SW 1271 (cell line): ENCODE data around the gene VGLL1.

Experiments
- DNase-seq, 2 experiments: peaks; one replicate each; lab custom pipeline; 2025; lab: John Stamatoyannopoulos, UW

Gene VGLL1, protein sequence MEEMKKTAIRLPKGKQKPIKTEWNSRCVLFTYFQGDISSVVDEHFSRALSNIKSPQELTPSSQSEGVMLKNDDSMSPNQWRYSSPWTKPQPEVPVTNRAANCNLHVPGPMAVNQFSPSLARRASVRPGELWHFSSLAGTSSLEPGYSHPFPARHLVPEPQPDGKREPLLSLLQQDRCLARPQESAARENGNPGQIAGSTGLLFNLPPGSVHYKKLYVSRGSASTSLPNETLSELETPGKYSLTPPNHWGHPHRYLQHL

GRCh38 chrX:136531951-136532350, at the start of gene VGLL1:
Gene VGLL1, plus strand, starts transcription at chrX:136532215. Its CDS starts 3,806 bp downstream, at chrX:136536021.
- DNase-seq, result no peak

- DNase-seq, result no peak
These were observed 44.4 kb upstream of the VGLL1 start, which contains the start of gene BRS3 for GRCh38 chrX:136487647-136488046. Gene BRS3, plus strand, starts transcription at chrX:136487947. Its CDS starts 168 bp downstream, at chrX:136488115.

- DNase-seq, result no peak
These were observed 43.3 kb upstream of the VGLL1 start for GRCh38 chrX:136488706-136489105.

- DNase-seq, result no peak
These were observed 40.2 kb upstream of the VGLL1 start for GRCh38 chrX:136491832-136492231.

DNA sequence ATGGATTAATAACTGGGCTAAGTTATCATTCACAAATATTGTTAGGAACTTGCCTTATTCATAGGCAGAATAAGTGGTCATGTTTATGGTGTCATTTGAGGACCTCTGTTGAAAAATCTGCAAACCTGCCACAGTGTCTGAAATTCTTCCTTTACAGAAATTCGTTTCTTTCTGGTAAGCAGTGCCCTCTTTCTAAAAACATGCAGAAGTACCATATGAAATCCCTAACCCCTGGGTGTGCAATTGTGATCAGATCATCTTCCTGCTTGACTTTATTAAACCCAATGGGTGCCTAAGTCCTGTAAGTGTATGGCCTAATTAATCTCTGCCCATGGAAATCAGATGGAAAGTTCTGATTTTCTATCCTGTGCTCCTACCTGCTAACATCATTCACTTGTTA, 39.0 kb upstream of the VGLL1 start:
- no peak for DNase-seq

GRCh38 chrX:136495043-136495442, 37.0 kb upstream of the VGLL1 start:
- DNase-seq, result no peak

- DNase-seq, result no peak
These were observed 35.7 kb upstream of the VGLL1 start for GRCh38 chrX:136496186-136496763.

- peak; percentile 81 to 86 for DNase-seq
These were observed 35.1 kb upstream of the VGLL1 start for GRCh38 chrX:136496764-136497555.

GRCh38 chrX:136497556-136498052, 34.4 kb upstream of the VGLL1 start, which contains the start of gene HTATSF1:
Gene HTATSF1, plus strand, starts transcription at chrX:136497592. Its CDS starts 93 bp downstream, at chrX:136497685.
- DNase-seq, result peak in 1 of 2 experiments; percentile 12

- DNase-seq, result no peak
These were observed 12.9 kb upstream of the VGLL1 start for GRCh38 chrX:136519069-136519468.

- DNase-seq, result no peak
These were observed 8.2 kb upstream of the VGLL1 start for GRCh38 chrX:136523770-136524169.

- DNase-seq, result no peak
These were observed 6.0 kb upstream of the VGLL1 start for GRCh38 chrX:136525738-136526606.

DNA sequence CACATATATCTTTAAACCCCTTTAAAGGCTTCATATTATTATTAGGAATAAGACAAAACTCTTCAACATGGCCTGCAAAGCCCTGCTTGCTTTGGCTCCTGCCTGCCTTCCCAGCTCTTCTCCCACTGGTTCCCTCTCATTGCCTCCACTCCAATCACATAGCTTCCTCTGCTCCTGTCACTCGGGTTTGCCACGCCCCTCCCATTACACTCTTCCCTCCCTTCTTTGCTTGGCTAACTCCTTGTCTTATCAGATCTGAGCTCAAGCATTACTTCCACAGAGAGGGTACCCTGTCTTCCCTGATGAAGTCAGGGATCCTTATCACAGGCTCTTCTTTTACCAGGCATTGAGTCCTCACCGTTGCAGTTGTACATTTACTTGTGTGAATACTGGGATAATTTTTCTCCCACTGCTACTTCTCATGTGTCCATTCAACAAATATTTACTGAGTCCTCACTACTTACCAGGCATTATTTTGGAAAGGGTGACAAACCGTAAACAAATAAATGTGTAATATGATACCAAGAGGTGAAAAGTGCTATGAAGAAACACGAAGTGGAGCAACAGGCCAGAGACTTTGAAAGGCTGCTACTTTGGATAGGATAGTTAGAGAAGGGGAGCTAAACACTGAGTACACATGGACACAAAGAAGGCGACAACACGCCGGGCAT, 3.2 kb upstream of the VGLL1 start:
- DNase-seq, result no peak

DNA sequence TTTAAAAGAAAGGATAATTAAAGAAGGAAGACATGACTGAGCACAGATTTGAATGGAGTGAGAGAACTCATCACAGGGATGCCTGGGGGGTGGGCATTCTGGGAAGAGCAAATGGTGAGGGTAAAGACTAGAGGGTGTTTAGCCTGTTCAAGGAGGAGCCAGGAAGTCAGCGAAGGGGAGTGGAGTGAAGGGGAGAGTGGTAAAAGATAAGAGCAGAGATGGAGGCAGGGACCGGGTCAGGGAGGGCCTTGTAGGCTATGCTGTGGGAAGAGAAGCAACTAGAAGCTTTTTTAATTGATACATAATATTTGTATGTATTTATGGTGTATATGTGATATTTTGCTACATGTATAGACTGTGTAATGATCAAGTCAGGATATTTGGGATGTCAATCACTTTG, 2.2 kb upstream of the VGLL1 start:
- DNase-seq, result no peak

DNA sequence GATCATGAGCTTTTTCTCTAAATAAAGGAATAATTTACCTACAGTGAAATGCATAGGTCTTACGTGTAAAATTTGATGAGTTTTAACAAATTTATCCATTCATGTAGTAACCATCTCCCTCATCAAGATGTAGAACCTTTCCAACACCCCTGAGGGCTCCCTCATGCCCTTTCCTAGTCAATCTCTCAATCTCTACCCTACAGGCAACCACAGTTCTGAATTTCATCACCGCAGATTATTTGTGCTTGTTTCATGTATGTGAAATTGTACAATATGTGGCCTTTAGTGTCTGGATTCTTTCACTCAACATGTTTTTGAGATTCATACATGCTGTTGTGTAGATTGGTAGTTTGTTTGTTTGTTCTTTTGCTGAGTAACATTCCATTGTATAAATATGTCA, 2.1 kb downstream of the VGLL1 start:
- no peak for DNase-seq

DNA sequence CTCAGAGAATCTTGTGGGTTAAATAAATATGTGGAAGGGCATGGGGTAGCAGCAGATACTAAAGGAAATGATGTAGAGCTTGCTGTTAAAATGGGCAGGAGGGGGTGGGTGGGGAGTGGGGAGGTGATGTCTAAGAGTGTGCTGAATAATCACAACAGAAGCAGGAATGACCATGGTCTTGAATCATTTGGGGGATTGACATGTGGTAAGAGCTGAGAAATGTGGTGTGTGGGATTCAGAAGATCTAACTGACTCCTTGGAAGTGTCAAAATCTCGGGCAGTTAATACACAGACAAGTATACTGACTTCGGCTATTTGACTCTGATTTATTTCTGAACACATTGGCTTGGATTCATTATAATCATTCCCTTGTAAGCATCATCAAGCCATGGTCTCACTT, 6.8 kb downstream of the VGLL1 start:
- DNase-seq, result no peak

- no peak for DNase-seq
These were observed 8.2 kb downstream of the VGLL1 start for GRCh38 chrX:136540226-136540625.

- no peak for DNase-seq
These were observed 9.3 kb downstream of the VGLL1 start for GRCh38 chrX:136541294-136541693.

- no peak for DNase-seq
These were observed 10.3 kb downstream of the VGLL1 start for GRCh38 chrX:136542281-136542680.

DNA sequence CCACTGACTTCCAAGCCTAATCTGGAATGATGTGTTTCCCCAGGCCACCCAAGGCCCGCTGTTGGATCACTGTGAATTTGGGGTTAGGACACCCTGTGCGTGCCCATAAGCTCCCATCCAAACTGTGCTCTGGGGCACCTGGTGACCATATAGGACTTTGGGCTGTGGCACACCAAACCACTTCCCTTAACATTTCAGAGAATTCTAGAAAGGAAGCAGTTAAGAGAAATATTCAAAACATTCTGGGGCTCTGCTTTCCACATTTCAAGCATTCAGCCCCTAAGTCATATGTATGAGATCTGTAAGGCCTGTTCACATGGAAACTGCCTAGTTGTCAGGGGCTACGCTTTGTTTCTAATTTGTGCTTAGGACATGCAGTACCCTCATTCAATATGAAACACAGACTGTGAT, 14.4 kb downstream of the VGLL1 start:
- no peak for DNase-seq

GRCh38 chrX:136549226-136549625, 17.2 kb downstream of the VGLL1 start:
- no peak for DNase-seq
